ENCODE measurements around the gene OTOF.

OTOF gene

DNA sequence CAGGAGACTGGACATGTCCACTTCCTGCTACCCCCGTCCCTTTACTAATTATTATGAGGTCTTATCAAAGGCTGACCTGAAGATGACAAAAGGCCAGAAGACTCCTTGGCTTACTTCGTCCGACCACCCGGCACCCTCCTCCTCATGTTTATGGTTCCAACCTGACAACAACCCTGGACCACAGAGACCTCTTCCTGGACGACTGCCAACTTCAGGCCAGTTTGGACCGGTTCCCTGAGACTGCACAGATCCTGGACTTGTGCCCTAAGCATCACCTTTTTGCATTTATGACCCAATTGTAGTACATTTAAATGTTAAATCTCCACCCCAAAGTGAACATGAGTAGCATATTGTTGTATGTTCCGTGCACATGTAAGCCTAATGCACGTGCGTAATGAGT, 70.4 kb downstream of the OTOF start:
- no peak for DNase-seq (ENCODE audit: low read depth)

Data from activated T-cell treated with anti-CD3 and anti-CD28 coated beads for 1 hour (primary cell).